Measurements from ENCODE around the gene EPS8L3. TPM values are rescaled to one million over a fixed set of nuclear protein-coding genes. Genes with fewer than 3 reads are reported as not detected.
A peak's percentile ranks its signal among the peaks of the same experiment; 100 is the strongest.

EPS8L3 gene
- total and polyA plus RNA-seq, 9 of the 15 experiments (the other 6 are each of a cell fraction or from before 2014, with no cell fraction given) = 0.09 to 0.42 (median 0.14) TPM; not detected in 5

DNA sequence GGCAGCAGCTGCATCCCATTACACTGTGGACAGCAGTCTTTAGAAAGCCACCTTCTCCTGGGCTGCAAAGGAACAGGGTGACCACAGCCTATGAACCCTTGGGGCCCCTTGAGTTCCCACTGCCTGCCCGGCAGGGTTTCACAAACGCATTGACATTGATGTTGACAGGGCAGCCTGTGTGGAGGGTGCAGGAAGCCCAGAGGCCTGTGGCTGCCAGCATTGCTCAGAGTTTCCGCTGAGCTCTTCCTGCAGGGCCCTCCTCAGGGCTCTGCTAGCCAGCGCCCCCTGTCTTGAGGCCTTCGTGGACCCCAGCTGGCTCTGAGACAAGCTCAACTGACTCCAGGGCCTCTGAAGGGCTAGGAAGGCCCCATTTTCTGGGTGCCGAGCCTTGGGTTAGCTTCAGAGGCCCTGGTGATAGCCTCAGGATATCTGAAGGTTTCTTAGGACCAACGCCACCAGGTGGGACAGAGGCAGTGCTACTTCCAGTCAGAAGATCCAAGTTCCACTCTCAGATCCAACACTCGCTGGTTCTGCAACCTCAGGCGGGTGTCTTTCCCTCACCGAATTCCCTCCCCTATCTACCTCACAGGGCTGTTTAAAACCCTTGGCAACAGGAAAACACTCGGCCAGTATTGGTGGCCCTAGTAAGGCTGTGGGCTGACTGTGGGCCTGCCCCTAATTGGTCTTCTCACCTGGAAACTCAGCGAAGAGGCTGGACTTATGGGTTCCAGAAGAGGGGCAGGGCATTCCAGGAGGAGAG is 27.2 kb upstream of the EPS8L3 start (continued):
- TF ChIP-seq, protein P1, sequence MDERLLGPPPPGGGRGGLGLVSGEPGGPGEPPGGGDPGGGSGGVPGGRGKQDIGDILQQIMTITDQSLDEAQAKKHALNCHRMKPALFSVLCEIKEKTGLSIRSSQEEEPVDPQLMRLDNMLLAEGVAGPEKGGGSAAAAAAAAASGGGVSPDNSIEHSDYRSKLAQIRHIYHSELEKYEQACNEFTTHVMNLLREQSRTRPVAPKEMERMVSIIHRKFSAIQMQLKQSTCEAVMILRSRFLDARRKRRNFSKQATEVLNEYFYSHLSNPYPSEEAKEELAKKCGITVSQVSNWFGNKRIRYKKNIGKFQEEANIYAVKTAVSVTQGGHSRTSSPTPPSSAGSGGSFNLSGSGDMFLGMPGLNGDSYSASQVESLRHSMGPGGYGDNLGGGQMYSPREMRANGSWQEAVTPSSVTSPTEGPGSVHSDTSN (CRISPR knock-in tag; IDR thresholded peaks at IDR 0.05; ENCODE audit: low read depth) = no peak
- TF ChIP-seq, protein P1 (tag; conservative IDR thresholded peaks at IDR 0.05; ENCODE audit: low read depth) = 0 out of 2 replicates have a peak, but pooled peaks have one; percentile 23
- peak; percentile 57; the same call in 1 of the 2 replicates for TF ChIP-seq SP1 (CRISPR knock-in tag; IDR thresholded peaks at IDR 0.05)
- peak in 1 of 3 experiments; percentile 32 for TF ChIP-seq YY1 (IDR thresholded peaks at IDR 0.05; ENCODE audit: borderline replicate concordance in 1 of 3, control insufficient read depth in 1 of 3, extremely low read depth in 1 of 3, insufficient read depth in 3 of 3, insufficient read length in 1 of 3, insufficient replicate concordance in 2 of 3, low read depth in 1 of 3, low read length in 2 of 3)
- no peak for TF ChIP-seq PHB (CRISPR knock-in tag; IDR thresholded peaks at IDR 0.05)
- TF ChIP-seq, protein P2, sequence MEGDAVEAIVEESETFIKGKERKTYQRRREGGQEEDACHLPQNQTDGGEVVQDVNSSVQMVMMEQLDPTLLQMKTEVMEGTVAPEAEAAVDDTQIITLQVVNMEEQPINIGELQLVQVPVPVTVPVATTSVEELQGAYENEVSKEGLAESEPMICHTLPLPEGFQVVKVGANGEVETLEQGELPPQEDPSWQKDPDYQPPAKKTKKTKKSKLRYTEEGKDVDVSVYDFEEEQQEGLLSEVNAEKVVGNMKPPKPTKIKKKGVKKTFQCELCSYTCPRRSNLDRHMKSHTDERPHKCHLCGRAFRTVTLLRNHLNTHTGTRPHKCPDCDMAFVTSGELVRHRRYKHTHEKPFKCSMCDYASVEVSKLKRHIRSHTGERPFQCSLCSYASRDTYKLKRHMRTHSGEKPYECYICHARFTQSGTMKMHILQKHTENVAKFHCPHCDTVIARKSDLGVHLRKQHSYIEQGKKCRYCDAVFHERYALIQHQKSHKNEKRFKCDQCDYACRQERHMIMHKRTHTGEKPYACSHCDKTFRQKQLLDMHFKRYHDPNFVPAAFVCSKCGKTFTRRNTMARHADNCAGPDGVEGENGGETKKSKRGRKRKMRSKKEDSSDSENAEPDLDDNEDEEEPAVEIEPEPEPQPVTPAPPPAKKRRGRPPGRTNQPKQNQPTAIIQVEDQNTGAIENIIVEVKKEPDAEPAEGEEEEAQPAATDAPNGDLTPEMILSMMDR (IDR thresholded peaks at IDR 0.05 in 2 of 3, conservative IDR thresholded peaks at IDR 0.05 in 1 of 3; ENCODE audit: insufficient read depth in 2 of 3, low read depth in 1 of 3, low read length in 3 of 3) = peak; percentile 70 to 85 (median 75)
- peak; percentile 83 for TF ChIP-seq FOSL1 (tag; conservative IDR thresholded peaks at IDR 0.05)
- TF ChIP-seq, protein P3, sequence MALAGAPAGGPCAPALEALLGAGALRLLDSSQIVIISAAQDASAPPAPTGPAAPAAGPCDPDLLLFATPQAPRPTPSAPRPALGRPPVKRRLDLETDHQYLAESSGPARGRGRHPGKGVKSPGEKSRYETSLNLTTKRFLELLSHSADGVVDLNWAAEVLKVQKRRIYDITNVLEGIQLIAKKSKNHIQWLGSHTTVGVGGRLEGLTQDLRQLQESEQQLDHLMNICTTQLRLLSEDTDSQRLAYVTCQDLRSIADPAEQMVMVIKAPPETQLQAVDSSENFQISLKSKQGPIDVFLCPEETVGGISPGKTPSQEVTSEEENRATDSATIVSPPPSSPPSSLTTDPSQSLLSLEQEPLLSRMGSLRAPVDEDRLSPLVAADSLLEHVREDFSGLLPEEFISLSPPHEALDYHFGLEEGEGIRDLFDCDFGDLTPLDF (CRISPR knock-in tag; IDR thresholded peaks at IDR 0.05) = no peak
- peak; percentile 70 for TF ChIP-seq SMAD4 (CRISPR knock-in tag; conservative IDR thresholded peaks at IDR 0.05)
- TF ChIP-seq KDM2B (CRISPR knock-in tag; IDR thresholded peaks at IDR 0.05) = no peak
- TF ChIP-seq, protein P4, sequence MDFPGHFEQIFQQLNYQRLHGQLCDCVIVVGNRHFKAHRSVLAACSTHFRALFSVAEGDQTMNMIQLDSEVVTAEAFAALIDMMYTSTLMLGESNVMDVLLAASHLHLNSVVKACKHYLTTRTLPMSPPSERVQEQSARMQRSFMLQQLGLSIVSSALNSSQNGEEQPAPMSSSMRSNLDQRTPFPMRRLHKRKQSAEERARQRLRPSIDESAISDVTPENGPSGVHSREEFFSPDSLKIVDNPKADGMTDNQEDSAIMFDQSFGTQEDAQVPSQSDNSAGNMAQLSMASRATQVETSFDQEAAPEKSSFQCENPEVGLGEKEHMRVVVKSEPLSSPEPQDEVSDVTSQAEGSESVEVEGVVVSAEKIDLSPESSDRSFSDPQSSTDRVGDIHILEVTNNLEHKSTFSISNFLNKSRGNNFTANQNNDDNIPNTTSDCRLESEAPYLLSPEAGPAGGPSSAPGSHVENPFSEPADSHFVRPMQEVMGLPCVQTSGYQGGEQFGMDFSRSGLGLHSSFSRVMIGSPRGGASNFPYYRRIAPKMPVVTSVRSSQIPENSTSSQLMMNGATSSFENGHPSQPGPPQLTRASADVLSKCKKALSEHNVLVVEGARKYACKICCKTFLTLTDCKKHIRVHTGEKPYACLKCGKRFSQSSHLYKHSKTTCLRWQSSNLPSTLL (IDR thresholded peaks at IDR 0.05) = no peak
- no peak for TF ChIP-seq ZZZ3 (IDR thresholded peaks at IDR 0.05)
- no peak for TF ChIP-seq BRCA1 (IDR thresholded peaks at IDR 0.05)
- TF ChIP-seq BRCA1 (CRISPR knock-in tag; IDR thresholded peaks at IDR 0.05) = no peak
- peak; percentile 46; the same call in 1 of the 2 replicates for TF ChIP-seq RB1 (IDR thresholded peaks at IDR 0.05; ENCODE audit: low read depth)
- peak; percentile 46; the same call in 1 of the 2 replicates for TF ChIP-seq BACH1 (tag; IDR thresholded peaks at IDR 0.05)
- no peak for TF ChIP-seq NR4A1 (CRISPR knock-in tag; IDR thresholded peaks at IDR 0.05)
- TF ChIP-seq NR4A1 (tag; IDR thresholded peaks at IDR 0.05) = 0 out of 2 replicates have a peak, but pooled peaks have one; percentile 34
- peak; percentile 25; the same call in 1 of the 2 replicates for TF ChIP-seq L3MBTL2 (IDR thresholded peaks at IDR 0.05)
- 0 out of 2 replicates have a peak, but pooled peaks have one; percentile 16 for TF ChIP-seq ZNF764 (CRISPR knock-in tag; IDR thresholded peaks at IDR 0.05; ENCODE audit: low read depth)
